Measurements from ENCODE around the gene GRIK2. TPM values are rescaled to one million over a fixed set of nuclear protein-coding genes. Genes with fewer than 3 reads are reported as not detected.

The GRIK2 gene
- total and polyA plus RNA-seq, 2 of the 4 experiments (the other 2 are of a cell fraction): 8.2 to 15.2 TPM

- POLR2A ChIA-PET (ENCODE audit: unreplicated experiment): no interaction called here
- no peak overlapping the region for H3K27ac ChIP-seq (ENCODE audit: insufficient read depth, low read length)
- ATAC-seq (ENCODE audit: low read depth) (no peak), DNase-seq (no peak)
- CTCF ChIA-PET: no interaction called here
- H2BK15ac ChIP-seq (ENCODE audit: low read depth, low read length): no peak overlapping the region
- no peak overlapping the region for H2AK9ac ChIP-seq (replicated peaks; ENCODE audit: low read depth, low read length, poor library complexity)
- no peak overlapping the region for H2BK120ac ChIP-seq (ENCODE audit: low read depth, low read length)
- intact Hi-C loops (cut with micrococcal nuclease): no loop called here
- H4K8ac ChIP-seq (ENCODE audit: low read depth in 2 of 2, low read length in 2 of 2): no peak overlapping the region
- no peaks in the 10 kb centered on the region for H3K36me3 ChIP-seq (ENCODE audit: control insufficient read depth, insufficient read depth, low read length)
- H3K4me2 ChIP-seq (ENCODE audit: low read depth, low read length): no peak overlapping the region
- no peak overlapping the region for H4K91ac ChIP-seq (ENCODE audit: insufficient read depth, low read depth, low read length)
- H3K9me3 ChIP-seq (ENCODE audit: control insufficient read depth, insufficient read depth, low read length): no peaks in the 10 kb centered on the region
- H3K4me1 ChIP-seq (ENCODE audit: control insufficient read depth, insufficient read depth, low read length): no peaks in the 10 kb centered on the region
- BruUV-seq (replicated peaks): no TSS peak
- no peak overlapping the region for H2BK20ac ChIP-seq (ENCODE audit: low read depth, low read length)
- no peaks in the 10 kb centered on the region for H3K9me1 ChIP-seq (ENCODE audit: insufficient read depth, low read length)
- no peak overlapping the region for H3K9ac ChIP-seq (ENCODE audit: low read depth, low read length)
- no peak overlapping the region for H2AFZ ChIP-seq (replicated peaks; ENCODE audit: low read length, poor library complexity)
- H4K5ac ChIP-seq (ENCODE audit: low read depth, low read length): no peak overlapping the region
- H3K27me3 ChIP-seq (ENCODE audit: control insufficient read depth, insufficient read depth, low read length): no peaks in the 10 kb centered on the region
- H3K4me3 ChIP-seq (ENCODE audit: insufficient read depth, low read depth, low read length): no peak overlapping the region
- in situ Hi-C loops (cut with MboI; ENCODE audit: low sequenced_read_pairs): no loop called here
- H3K18ac ChIP-seq (ENCODE audit: low read depth, low read length): no peak overlapping the region
- no peak overlapping the region for H3K4ac ChIP-seq (ENCODE audit: low read depth, low read length)
- no peaks in the 10 kb centered on the region for H4K20me1 ChIP-seq (ENCODE audit: insufficient read depth, low read length)
- H3K14ac ChIP-seq (replicated peaks; ENCODE audit: low read depth, low read length): no peak overlapping the region
- dilution Hi-C loops (cut with HindIII; ENCODE audit: low sequenced_read_pairs, unreplicated experiment): no loop called here
- no peak overlapping the region for H3K23ac ChIP-seq (ENCODE audit: low read depth, low read length)
- no CpG with 5 or more reads among the region's 1 CpG for WGBS, 2 experiments (ENCODE audit: extremely low coverage in 2 of 2, insufficient read length in 1 of 2)
- no peak overlapping the region for H2AK5ac ChIP-seq (ENCODE audit: low read depth, low read length)
- H2BK5ac ChIP-seq (ENCODE audit: low read depth, low read length, poor library complexity, severe bottlenecking): no peak overlapping the region
- no peak overlapping the region for H3K56ac ChIP-seq (ENCODE audit: extremely low read depth, insufficient read depth, low read length)
- no peak for TF ChIP-seq CHD1 (IDR thresholded peaks at IDR 0.05; ENCODE audit: low read depth, low read length)
- H3K79me1 ChIP-seq (ENCODE audit: low read depth in 1 of 2, low read length in 2 of 2): peaks cover 0 to 5% of the 10 kb centered on the region in 2 experiments; a peak in 1 of 4 replicates
Observed at GRCh38 chr6:101517632-101518031, 124.1 kb downstream of the GRIK2 start.

Data from IMR-90 (cell line).